Hippocampal formation (tissue), 2 donors: Measurements from ENCODE around the gene SH3BP2.

Experiments
- DNase-seq, 2 donors: peaks; one replicate each; lab custom pipeline; 2025; lab: John Stamatoyannopoulos, UW

SH3BP2 gene

GRCh38 chr4:2856266-2856665 is 63.4 kb downstream of the SH3BP2 start:
- DNase-seq, result no peak

GRCh38 chr4:2857349-2857927 is 64.6 kb downstream of the SH3BP2 start:
- DNase-seq, result no peak

- DNase-seq, result no peak
These were observed 65.7 kb downstream of the SH3BP2 start for GRCh38 chr4:2858451-2859217.

- no peak for DNase-seq
These were observed 66.6 kb downstream of the SH3BP2 start for GRCh38 chr4:2859514-2859913.

- no peak for DNase-seq
These were observed 67.8 kb downstream of the SH3BP2 start for GRCh38 chr4:2860391-2861348.

- DNase-seq, result no peak
These were observed 68.9 kb downstream of the SH3BP2 start for GRCh38 chr4:2861631-2862436.

GRCh38 chr4:2862528-2862927 is 69.6 kb downstream of the SH3BP2 start:
- no peak for DNase-seq

GRCh38 chr4:2863649-2864048 is 70.8 kb downstream of the SH3BP2 start:
- no peak for DNase-seq

GRCh38 chr4:2865196-2865780 is 72.4 kb downstream of the SH3BP2 start:
- no peak for DNase-seq

- DNase-seq, result no peak
These were observed 73.4 kb downstream of the SH3BP2 start for GRCh38 chr4:2866160-2866861.

GRCh38 chr4:2866891-2867290 is 74.0 kb downstream of the SH3BP2 start:
- no peak for DNase-seq

- peak in 1 of 2 donors; percentile 10 for DNase-seq
These were observed 75.0 kb downstream of the SH3BP2 start for GRCh38 chr4:2867758-2868491.

- no peak for DNase-seq
These were observed 76.1 kb downstream of the SH3BP2 start for GRCh38 chr4:2868877-2869487.

- no peak for DNase-seq
These were observed 76.8 kb downstream of the SH3BP2 start for GRCh38 chr4:2869659-2870058.

- no peak for DNase-seq
These were observed 77.2 kb downstream of the SH3BP2 start for GRCh38 chr4:2870082-2870481.

GRCh38 chr4:2871466-2871865 is 78.6 kb downstream of the SH3BP2 start:
- no peak for DNase-seq

GRCh38 chr4:2871911-2872310 is 79.0 kb downstream of the SH3BP2 start:
- DNase-seq, result no peak

- DNase-seq, result no peak
These were observed 80.4 kb downstream of the SH3BP2 start for GRCh38 chr4:2873329-2873728.

GRCh38 chr4:2874861-2875260 is 82.0 kb downstream of the SH3BP2 start:
- no peak for DNase-seq

GRCh38 chr4:2875556-2875955 is 82.7 kb downstream of the SH3BP2 start:
- peak in 1 of 2 donors; percentile 79 for DNase-seq
